IPS-15b (cell line): ENCODE data around the gene LRRC55.

ENCODE experiments used
- H3K27me3 ChIP-seq: one replicate; pipeline ENCODE4 v1.6.1; 2013; ENCODE audit warnings: low read length; ENCODE audit not compliant: control insufficient read depth, insufficient read depth
- H3K36me3 ChIP-seq: one replicate; pipeline ENCODE4 v1.6.1; 2013; ENCODE audit warnings: low read length; ENCODE audit not compliant: control insufficient read depth, insufficient read depth
- H3K4me1 ChIP-seq: one replicate; pipeline ENCODE4 v1.6.1; 2013; ENCODE audit warnings: mild to moderate bottlenecking, low read length; ENCODE audit not compliant: control insufficient read depth, insufficient read depth
- H3K4me3 ChIP-seq: one replicate; pipeline ENCODE4 v1.5.1; 2013; ENCODE audit warnings: low read depth, low read length
- H3K9ac ChIP-seq: one replicate; pipeline ENCODE4 v1.6.1; 2013; ENCODE audit warnings: low read depth, mild to moderate bottlenecking, low read length
- H3K9me3 ChIP-seq: one replicate; pipeline ENCODE4 v1.6.1; 2013; ENCODE audit warnings: mild to moderate bottlenecking, low read length; ENCODE audit not compliant: control insufficient read depth, insufficient read depth

LRRC55 gene

DNA sequence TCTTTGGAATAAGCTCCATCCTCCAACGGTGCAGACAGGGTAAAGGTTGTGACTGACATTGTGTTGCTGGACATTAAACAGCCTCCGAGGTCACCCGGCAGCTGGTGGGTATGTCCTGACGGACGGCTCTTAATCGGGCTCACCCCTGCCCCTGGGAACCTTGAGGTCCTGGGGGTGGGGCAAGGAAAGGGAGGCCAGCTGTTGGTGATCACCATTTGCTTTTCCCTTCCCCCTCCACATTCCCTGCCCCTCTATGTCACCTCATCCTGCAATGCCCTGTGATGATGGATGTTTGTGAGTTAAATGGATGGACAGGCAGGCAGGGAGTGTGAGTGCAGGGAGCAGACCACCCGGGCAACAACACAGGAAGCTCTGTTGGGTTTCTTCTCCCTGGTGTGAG, 29.0 kb downstream of the LRRC55 start:
- peaks cover 13% of the 10 kb centered on the region for H3K4me1 ChIP-seq
- H3K9me3 ChIP-seq, result no peaks in the 10 kb centered on the region
- no peaks in the 10 kb centered on the region for H3K36me3 ChIP-seq
- H3K27me3 ChIP-seq, result no peaks in the 10 kb centered on the region
- no peak overlapping the region for H3K4me3 ChIP-seq
- H3K9ac ChIP-seq, result no peak overlapping the region

DNA sequence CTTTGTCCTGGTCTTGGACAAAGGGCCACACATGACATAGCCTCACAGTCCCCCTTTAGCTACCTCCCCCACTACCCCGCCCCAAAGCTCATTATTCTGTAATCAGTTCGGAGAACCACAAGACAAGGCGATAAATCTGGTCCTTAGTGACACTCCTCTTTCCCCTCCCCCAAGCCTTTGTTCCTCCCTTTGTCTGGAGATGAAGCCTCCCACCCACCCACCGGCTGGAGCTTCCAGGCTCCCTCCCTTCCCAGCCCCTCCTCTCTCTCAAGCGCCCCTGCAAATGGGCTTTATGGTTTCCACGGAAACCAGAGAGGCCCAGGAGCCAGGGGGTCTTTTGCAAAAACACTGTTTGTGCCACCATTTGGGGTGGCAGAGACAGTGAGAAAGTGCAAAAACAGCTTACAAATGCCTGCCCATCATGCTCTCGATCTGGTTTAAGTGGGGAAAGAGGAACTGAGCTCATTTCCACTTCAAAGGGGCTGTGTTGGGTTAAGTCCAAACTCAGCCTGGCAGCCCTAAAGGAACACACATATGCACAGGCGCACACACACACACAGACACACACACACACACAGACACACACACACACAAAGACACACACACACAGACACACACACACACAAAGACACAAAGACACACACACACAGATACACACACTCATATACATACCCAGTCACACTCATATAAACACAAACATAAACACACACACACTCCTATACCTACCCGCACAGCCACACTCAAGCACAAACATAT, 31.8 kb downstream of the LRRC55 start:
- no peaks in the 10 kb centered on the region for H3K27me3 ChIP-seq
- H3K36me3 ChIP-seq, result no peaks in the 10 kb centered on the region
- H3K4me1 ChIP-seq, result peaks cover 13% of the 10 kb centered on the region
- H3K9ac ChIP-seq, result no peak overlapping the region
- no peaks in the 10 kb centered on the region for H3K9me3 ChIP-seq
- peak overlapping the region; percentile 51 for H3K4me3 ChIP-seq

DNA sequence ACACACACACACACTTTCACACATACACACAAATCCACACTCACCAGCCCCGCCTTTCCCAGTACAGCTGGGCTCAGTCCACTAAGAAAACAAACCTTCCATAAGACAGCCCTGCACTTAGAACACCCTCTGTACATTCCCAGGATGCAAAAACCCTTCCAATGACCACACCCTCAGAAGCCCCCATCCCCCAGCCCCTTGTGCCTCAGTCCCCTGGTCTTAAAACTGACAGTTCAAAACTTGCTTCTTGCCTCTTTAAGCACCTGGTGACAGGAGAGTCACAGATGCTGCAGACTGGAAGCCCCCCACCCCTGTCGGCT, 32.3 kb downstream of the LRRC55 start:
- Histone ChIP-seq H3K4me3 (no peak overlapping the region), H3K9ac (no peak overlapping the region), H3K4me1 (peaks cover 13% of the 10 kb centered on the region), H3K27me3 (no peaks in the 10 kb centered on the region), H3K36me3 (no peaks in the 10 kb centered on the region), H3K9me3 (no peaks in the 10 kb centered on the region)

DNA sequence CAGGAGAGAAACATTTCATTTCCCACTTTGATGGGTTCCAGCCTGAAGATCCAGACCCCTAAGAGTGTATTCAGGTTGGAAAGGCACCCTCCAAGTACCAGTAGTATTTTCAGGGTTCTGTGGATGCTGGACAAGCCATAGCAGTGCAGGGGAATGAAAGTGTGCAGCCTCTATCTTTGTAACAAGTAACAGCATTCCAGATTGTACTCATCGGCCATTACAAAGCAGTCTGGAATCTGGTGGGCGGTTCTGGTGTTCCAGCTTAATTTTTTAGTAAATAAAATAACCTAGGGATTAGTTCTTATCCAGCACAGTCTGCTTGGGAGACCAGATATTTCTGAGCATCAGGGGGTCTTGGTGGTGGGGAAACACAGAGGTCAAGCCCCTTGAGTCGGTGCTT, 32.7 kb downstream of the LRRC55 start:
- no peak overlapping the region for H3K9ac ChIP-seq
- H3K27me3 ChIP-seq, result no peaks in the 10 kb centered on the region
- H3K4me3 ChIP-seq, result no peak overlapping the region
- peaks cover 13% of the 10 kb centered on the region for H3K4me1 ChIP-seq
- H3K36me3 ChIP-seq, result no peaks in the 10 kb centered on the region
- no peaks in the 10 kb centered on the region for H3K9me3 ChIP-seq

DNA sequence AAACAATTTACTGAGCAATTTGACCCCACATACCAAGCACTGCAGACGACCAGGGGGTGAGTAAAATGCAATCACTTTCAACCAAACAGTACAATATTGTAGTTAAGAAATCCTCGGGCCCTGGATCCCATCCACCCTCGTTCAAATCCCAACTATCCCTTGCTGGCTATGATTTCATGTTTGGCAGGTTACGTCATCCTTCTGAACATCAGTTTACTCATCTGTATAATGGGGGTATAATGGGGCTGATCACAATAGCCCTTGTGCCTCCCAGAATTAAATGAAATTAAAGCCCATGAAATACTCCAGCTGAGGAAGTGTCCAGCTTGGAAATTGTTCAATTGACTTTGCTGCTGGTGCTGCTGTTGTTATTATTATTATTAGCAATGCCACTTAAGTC, 34.7 kb downstream of the LRRC55 start:
- Histone ChIP-seq H3K9ac (no peak overlapping the region), H3K27me3 (no peaks in the 10 kb centered on the region), H3K4me3 (no peak overlapping the region), H3K4me1 (peaks cover 13% of the 10 kb centered on the region), H3K36me3 (no peaks in the 10 kb centered on the region), H3K9me3 (no peaks in the 10 kb centered on the region)

DNA sequence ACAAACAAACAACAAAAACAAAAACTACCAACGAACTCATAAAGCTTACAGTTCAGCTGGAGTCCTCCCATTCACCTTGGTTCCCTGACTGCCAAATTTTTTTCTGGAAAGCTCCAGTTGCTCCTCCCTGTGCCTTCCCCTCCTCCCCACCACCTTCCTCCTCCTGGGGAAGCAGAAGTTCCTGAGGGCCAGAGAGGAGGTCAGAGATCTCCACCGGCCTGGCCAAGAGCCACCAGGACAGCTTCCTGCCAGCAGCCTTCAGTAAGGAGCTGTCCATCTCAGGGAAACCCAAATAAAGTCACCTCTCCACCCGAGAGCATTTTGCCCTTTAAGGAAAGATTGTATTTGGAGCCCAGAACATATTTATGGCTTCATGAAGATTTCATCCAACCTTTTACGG, 35.3 kb downstream of the LRRC55 start:
- Histone ChIP-seq H3K9ac (no peak overlapping the region), H3K36me3 (no peaks in the 10 kb centered on the region), H3K27me3 (no peaks in the 10 kb centered on the region), H3K4me3 (no peak overlapping the region), H3K9me3 (no peaks in the 10 kb centered on the region), H3K4me1 (peaks cover 13% of the 10 kb centered on the region)

DNA sequence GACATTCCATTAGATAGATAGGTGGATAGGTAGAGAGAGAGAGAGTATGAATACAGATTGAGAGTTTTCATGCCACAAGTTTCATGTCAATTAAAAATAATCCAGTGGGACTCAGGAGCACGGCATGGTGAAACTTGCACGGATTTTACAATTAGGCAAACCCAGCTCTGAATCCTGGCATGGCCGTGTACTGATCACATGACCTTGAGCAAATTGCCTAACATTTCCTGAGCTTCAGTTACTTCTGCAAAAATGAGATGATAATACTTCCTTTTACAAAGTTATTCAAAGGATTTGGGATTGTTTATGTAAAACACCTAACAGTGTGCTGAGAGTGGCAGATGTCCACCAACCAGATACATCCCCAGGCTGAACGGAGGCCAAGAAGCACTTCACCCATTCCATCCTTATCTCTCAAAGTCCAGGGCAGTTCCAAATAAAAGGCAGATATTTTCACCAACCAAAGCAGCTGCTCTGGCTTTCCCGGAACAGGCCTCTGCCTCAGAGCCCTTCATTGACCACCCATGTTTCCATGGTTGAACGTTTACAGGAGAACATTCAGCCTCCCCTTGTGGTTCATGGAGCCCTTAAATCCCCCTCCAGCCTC, 37.4 kb downstream of the LRRC55 start:
- no peak overlapping the region for H3K4me3 ChIP-seq
- H3K9ac ChIP-seq, result no peak overlapping the region
- no peaks in the 10 kb centered on the region for H3K36me3 ChIP-seq
- H3K27me3 ChIP-seq, result no peaks in the 10 kb centered on the region
- H3K4me1 ChIP-seq, result peaks cover 3% of the 10 kb centered on the region
- H3K9me3 ChIP-seq, result no peaks in the 10 kb centered on the region

DNA sequence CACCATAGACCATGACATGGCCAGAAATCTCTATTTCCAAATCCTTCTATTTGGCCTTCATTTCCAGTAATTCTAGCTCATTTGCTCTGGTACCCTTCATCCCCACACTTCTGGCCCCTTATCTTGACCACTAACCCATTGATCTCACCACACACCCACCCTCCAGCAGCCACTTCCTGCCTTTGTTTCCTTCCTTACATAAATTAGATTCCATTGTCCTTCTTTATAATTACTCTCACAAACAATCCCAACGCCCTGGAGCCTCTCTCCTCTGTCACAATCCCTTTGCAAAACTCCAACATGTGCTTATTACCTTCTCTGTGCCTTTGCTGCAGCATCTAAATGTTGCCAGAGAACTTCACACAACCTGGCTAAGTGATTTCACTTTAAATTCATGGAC, 40.5 kb downstream of the LRRC55 start:
- H3K36me3 ChIP-seq, result no peaks in the 10 kb centered on the region
- no peak overlapping the region for H3K9ac ChIP-seq
- no peak overlapping the region for H3K4me3 ChIP-seq
- H3K9me3 ChIP-seq, result no peaks in the 10 kb centered on the region
- H3K27me3 ChIP-seq, result no peaks in the 10 kb centered on the region
- H3K4me1 ChIP-seq, result no peaks in the 10 kb centered on the region

DNA sequence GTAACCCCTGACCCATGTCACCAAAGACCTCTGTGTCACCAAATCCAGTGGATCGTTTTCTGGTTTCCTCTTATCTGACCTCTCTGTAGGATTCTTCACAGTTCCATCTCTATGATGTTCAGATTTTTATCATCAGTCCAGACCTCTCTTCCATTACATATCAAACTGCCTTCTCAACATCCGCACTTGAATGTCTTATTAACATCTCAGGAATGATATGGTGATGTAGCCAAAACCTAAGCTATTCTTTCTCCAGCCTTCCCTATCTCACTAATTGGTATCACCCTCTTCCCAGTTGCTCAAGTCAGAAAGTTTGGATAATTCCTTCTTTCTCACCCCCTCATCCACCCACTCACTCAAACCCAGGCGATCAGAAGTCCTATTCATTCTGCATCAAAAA, 41.8 kb downstream of the LRRC55 start:
- H3K27me3 ChIP-seq, result no peaks in the 10 kb centered on the region
- H3K9me3 ChIP-seq, result no peaks in the 10 kb centered on the region
- H3K36me3 ChIP-seq, result no peaks in the 10 kb centered on the region
- H3K4me1 ChIP-seq, result no peaks in the 10 kb centered on the region
- no peak overlapping the region for H3K4me3 ChIP-seq
- H3K9ac ChIP-seq, result no peak overlapping the region

DNA sequence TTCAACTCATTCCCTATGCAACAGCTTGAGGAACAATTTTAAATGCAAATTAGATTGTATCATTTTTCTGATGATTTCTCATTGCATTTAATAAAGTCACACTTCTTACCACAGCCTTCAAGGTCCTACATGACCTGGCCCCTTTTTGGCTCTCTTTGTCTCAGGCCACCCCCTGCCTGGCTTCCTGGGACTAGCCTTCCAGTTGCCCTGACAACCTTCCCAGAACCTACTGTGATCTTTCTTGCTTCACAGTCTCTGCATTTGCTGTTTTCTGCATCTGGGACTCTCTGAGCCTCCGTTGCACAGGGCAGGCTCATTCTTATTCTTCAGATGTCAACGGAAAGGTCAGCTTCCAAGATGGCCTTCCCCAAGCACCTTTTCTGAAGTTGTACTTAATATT, 42.4 kb downstream of the LRRC55 start:
- Histone ChIP-seq H3K9ac (no peak overlapping the region), H3K27me3 (no peaks in the 10 kb centered on the region), H3K4me3 (no peak overlapping the region), H3K4me1 (no peaks in the 10 kb centered on the region), H3K9me3 (no peaks in the 10 kb centered on the region), H3K36me3 (no peaks in the 10 kb centered on the region)

DNA sequence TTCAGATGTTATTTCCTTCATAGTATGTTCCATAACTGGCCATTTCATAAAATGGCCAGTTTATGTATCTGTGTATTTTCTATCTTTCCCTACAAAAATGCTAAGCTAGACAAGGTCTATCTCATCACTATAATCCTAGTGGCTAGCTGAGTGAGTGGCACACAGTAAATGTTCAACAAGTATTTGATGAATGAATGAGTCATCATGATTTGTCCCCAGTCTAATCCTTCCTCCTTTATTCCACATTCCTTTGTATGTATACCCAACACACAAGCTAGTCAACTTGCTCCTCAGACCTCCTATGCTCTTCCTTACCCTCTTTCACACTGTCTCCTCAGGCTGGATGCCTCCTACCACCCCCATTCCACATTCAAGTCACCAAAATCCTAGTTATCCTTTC, 42.8 kb downstream of the LRRC55 start:
- H3K4me3 ChIP-seq, result no peak overlapping the region
- no peak overlapping the region for H3K9ac ChIP-seq
- no peaks in the 10 kb centered on the region for H3K27me3 ChIP-seq
- H3K36me3 ChIP-seq, result no peaks in the 10 kb centered on the region
- H3K4me1 ChIP-seq, result no peaks in the 10 kb centered on the region
- H3K9me3 ChIP-seq, result no peaks in the 10 kb centered on the region

DNA sequence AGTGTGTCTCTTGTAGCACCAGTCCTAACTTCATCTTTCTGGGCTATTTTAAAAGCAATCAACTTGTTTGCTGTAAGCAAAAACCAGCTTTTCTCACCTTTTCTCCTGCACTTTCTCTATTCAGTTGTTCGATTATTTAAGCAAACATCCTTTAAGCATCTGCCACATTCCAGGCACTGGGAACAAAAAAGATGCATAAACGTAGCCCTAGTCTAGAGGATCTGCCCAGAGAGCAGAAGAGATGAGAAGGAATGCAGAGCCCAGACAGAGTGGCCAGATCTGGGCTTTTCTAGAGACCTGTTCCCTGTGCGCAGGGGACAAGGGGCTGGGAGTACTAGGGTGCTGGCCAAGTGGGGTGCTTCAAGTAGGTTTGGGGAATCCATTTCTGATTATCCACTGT, 46.8 kb downstream of the LRRC55 start:
- peaks cover 8% of the 10 kb centered on the region for H3K4me1 ChIP-seq
- H3K4me3 ChIP-seq, result no peak overlapping the region
- H3K36me3 ChIP-seq, result no peaks in the 10 kb centered on the region
- H3K27me3 ChIP-seq, result peaks cover 11% of the 10 kb centered on the region
- no peak overlapping the region for H3K9ac ChIP-seq
- H3K9me3 ChIP-seq, result no peaks in the 10 kb centered on the region
